GM12892 (cell line): ENCODE measurements around the gene NDUFAF2.
A peak's percentile ranks its signal among the peaks of the same experiment; 100 is the strongest.
"Not testable (repeated sequence)": the region's sequence is repeated elsewhere in the genome, so short reads cannot be mapped to it uniquely, and the experiment has no call there.

Source experiments
- DNase-seq: peaks from one replicate; pipeline ENCODE4 v3.0.0; 2011; ENCODE audit not compliant: insufficient read length
- FAIRE-seq: peaks from 2 replicates; lab custom pipeline; 2011; peaks lifted over from hg19 to GRCh38; lab: Jason Lieb, UNC
- POLR2A ChIP-seq: IDR thresholded peaks from 2 replicates; pipeline ENCODE4 v1.6.1; 2011; ENCODE audit warnings: low read depth, low read length, control low read depth
- POLR2AphosphoS5 ChIP-seq: IDR thresholded peaks from 2 replicates; pipeline ENCODE4 v1.6.1; 2011; ENCODE audit warnings: low read depth, low read length, control low read depth
- TAF1 ChIP-seq: IDR thresholded peaks from 2 replicates; pipeline ENCODE4 v1.6.1; 2011; ENCODE audit warnings: low read depth, mild to moderate bottlenecking, control low read depth, low read length, borderline replicate concordance

The NDUFAF2 gene

DNA sequence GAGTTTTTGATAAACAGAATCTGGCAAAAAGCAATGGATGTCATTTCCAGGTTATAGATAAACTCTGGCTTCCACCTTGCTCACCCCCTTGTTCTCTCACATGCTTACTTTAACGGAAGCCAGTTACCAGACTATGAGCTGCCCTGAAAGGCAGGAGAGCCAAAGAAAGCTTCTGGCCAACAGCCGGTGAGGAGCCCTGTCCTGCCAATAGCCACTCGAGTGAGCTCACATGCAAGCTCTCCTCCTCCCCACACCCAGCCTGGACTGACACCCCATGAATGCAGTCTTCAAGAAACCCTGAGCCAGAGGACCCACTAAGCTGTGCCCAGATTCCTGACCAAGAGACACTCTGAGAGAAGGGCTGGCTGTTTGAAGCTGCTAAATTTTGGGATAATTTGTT lies 231.6 kb downstream of the NDUFAF2 start:
- FAIRE-seq (no peak), DNase-seq (no peak)
- TF ChIP-seq TAF1 (no peak), POLR2A (no peak), POLR2AphosphoS5 (no peak)

DNA sequence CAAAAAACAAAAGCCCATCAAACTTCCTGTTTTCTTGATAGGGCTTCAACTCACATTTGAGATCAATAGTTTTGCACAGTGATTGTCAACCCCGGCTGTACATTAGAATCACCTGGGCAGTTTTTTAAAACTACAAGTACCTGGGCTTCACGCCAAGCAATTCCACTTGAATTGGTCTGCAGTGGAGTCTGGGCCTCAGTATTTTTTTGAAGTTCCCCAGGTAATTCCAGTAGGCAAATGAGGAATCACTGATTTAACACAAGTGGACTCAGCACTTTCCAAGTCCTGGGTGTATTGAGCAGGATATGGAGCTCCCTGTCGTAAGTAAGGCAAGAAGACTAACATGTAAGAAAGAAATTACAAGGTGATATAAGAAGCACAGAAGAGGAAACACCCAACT lies 232.1 kb downstream of the NDUFAF2 start:
- no peak for FAIRE-seq
- no peak for DNase-seq
- TF ChIP-seq POLR2A: no peak

DNA sequence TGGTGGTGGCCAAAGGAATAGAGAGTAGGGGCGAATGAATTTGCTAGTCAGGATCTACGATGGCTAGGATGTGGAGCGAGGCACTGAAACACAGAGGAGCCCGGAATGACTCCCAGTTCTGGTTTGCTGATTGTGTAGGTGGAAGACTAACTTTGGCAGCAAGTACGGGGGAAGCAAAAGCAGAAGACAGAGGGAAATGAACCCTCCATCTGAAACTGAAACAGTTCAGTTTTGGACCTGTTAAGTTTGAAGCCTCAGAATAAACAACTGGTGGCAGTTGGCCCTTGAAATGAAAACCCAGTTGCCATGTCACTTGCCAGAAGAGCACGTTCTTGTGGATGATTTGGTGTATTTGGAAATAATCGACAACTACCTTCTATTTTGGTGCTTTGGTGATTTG lies 232.7 kb downstream of the NDUFAF2 start:
- FAIRE-seq: peak; percentile 88
- no peak for DNase-seq

DNA sequence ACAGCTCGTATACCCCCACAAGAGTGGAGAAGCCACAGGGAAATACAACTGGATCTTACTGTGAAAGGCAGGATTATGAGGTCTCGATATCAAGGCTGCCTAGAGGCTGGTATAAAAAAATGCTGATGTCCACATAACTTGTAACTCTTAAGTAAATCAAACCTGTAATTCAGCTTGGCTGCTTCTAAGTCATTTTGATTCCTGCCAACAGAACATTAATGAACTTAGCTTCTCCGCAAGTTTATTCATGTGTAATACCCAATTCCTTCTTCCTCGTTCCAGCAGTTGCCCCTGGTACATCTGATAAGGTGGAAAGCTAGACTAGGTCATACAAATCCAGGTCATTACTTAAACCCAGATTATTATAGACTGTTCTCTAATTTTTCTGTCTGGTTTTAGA lies 233.7 kb downstream of the NDUFAF2 start:
- no peak for FAIRE-seq
- no peak for DNase-seq
- TF ChIP-seq POLR2A (no peak), TAF1 (no peak), POLR2AphosphoS5 (no peak)

More for the DNA sequence above, 232.7 kb downstream of the NDUFAF2 start:
- TF ChIP-seq TAF1 (no peak), POLR2AphosphoS5 (no peak), POLR2A (no peak)

DNA sequence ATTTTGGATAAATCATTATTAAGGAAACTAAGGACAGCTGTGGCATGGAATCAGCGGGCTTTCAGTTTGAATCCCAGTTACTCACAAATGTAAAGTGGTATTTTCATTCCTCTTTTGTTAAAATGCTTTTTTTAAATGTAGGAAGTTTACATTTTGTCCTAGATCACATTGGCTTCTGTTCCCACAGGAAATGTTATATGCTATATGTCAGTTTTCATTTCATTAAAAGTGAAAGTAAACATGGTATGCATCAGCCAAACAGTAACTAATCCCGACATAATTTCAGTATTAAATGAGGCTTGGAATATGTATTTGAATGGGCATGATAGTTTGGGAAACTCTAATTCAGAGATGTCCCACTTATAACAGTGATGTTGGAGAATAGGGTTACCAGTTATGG lies 235.9 kb downstream of the NDUFAF2 start:
- no peak for FAIRE-seq
- DNase-seq: no peak
- TF ChIP-seq POLR2AphosphoS5 (no peak), TAF1 (no peak), POLR2A (no peak)

DNA sequence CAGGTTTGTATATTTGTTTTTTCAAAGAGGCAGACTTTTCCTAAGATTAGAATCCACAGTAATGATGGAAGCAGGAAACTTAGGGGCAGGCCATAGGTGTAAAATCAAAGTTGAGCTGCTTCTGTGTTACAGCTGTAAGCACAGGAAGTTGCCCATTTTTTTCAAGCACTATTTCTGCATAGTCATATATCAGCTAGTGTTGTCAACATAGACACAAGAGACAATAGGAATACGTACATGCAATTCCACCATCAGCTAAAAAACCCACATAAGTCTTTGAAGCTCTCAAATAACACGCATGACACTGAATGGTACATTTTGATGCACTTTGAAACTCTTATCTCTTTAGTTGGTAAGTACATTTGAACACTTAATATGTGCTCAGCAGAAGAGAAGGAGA lies 237.4 kb downstream of the NDUFAF2 start:
- no peak for TF ChIP-seq POLR2AphosphoS5
- no peak for TF ChIP-seq POLR2A
- no peak for TF ChIP-seq TAF1
- FAIRE-seq (no peak), DNase-seq (no peak)

DNA sequence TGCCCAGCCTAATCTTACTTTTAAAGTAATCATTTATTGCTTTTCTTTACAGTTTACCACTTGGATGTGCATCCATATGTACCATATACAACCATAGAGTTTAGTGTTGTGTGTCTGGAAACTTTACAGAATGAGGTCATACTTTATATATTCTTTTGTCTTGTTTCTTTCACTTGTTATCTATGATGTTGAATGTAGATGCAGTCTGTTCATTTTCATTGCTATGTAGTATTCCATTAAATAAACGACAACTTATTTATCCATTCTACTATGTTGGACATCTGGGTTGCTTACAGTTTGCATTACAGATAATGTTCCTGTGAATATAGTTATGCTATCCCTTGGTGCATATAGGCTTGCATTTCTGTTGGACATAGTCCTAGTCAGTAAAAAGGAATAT lies 238.5 kb downstream of the NDUFAF2 start:
- no peak for FAIRE-seq
- DNase-seq: no peak
- TF ChIP-seq POLR2A (no peak), POLR2AphosphoS5 (no peak), TAF1 (no peak)

DNA sequence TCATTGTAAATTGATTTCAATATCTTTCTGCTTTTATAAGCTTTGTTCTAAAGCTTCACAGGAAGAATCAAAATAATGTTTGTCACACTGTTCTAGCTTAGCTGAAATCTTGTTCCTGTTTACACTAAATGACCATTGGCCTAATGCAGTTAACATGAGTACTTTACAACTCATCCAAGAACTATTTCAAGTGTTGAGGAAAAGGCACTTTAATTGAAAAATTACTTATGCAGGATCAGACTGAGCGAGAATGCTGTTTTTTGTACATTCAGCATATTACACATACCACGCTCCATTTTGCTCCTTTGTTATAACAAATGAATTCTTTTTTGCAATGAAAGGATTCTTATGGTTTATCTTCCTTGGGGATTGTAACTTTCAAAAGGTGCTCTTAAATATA lies 239.7 kb downstream of the NDUFAF2 start:
- DNase-seq (no peak), FAIRE-seq (no peak)
- TF ChIP-seq TAF1: no peak
- no peak for TF ChIP-seq POLR2A
- no peak for TF ChIP-seq POLR2AphosphoS5

DNA sequence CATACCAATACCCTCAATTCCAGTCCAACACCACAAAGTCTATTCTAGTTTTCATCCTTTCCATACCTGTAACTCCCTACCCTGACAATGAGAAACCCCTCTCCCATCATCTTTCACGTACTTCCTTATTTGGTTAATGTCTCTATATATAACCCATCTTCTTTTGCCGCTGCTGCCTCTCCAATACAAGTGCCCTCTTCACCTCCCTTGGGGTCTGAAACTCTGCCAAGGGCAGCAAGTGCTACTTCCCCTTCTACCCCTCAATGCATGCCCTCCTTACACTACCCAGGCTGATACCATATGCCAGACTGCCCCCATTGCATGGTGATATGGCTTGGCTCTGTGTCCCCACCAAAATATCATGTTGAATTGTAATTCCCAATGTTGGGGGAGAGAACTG lies 241.6 kb downstream of the NDUFAF2 start:
- no peak for FAIRE-seq
- TF ChIP-seq POLR2A: no peak
- no peak for DNase-seq

DNA sequence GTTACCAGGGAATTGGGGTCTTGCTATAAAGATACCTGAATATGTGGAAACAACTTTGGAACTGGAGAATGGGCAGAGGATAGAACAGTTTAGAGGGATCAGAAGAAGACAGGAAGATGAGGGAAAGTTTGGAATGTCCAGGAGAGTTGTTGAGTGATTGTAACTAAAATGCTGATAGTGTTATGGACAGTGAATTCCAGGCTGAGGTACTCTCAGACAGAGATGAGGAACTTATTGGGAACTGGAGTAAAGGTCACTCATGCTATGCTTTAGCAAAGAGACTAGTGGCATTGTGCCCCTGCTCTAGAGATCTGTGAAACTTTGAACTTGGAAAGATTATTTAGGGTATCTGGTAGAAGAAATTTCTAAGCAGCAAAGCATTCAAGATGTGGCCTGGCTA lies 242.3 kb downstream of the NDUFAF2 start:
- DNase-seq, FAIRE-seq: not testable (repeated sequence)

DNA sequence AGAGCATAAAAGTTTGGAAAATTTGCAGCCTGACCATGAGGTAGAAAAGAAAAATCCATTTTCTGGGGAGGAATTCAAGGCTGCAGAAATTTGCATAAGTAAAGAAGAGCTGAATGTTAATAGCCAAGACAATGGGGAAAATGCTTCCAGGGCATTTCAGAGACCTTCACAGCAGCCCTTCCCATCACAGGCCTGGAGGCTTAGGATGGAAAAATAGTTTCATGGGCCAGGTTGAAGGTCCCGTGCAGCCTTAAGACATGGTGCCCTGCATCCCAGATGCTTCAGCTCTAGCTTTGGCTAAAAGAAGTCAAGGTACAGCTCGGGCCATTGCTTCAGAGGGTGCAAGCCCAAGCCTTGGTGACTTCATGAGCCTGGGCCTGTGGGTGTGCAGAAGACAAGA lies 242.8 kb downstream of the NDUFAF2 start:
- not testable (repeated sequence) for DNase-seq, FAIRE-seq

DNA sequence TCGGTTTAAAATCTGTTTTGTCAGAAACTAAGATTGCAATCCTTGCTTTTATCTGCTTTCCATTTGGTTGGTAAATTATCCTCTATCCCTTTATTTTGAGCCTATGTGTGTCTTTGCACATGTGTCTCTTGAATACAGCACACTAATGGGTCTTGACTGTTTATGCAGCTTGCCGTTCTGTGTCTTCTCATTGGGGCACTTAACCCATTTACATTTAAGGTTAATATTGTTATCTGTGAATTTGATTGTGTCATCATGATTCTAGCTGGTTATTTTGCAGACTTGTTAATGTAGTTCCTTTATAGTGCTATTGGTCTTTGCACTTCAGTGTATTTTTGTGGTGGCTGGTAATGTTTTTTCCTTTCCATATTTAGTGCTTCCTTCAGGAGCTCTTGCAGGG lies 253.6 kb downstream of the NDUFAF2 start:
- TF ChIP-seq POLR2A: no peak
- TF ChIP-seq TAF1: no peak
- TF ChIP-seq POLR2AphosphoS5: no peak
- FAIRE-seq (no peak), DNase-seq (no peak)

DNA sequence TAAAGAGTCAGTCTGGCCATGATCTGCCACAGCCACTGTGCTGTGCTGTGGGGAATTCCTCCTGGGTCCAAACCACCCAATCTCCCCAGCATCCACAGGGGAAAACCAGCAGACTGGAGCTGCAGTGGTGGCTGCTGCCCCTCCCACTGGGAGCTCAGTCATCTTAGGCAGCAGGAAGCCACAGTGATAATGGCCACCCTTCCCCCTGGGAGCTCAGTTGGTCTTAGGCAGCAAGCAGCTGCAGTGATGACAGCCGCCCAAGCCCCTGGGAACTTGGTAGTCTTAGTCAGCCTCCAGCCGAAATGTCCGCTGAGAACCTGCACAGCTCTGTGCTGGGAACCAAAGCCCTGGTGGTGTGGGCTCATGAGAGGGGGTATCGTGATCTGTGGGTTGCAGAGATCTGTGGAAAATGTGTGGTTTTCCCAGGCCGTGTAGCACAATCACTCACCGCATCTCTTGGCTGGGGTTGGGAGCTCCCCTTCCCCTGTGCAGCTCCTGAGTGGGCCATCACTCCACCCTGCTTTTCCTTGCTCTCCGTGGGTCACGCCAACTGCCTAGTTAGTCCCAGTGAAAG lies 255.7 kb downstream of the NDUFAF2 start:
- peak; percentile 61 for FAIRE-seq
- DNase-seq: no peak
- TF ChIP-seq POLR2AphosphoS5: no peak
- TF ChIP-seq TAF1: no peak
- TF ChIP-seq POLR2A: no peak

DNA sequence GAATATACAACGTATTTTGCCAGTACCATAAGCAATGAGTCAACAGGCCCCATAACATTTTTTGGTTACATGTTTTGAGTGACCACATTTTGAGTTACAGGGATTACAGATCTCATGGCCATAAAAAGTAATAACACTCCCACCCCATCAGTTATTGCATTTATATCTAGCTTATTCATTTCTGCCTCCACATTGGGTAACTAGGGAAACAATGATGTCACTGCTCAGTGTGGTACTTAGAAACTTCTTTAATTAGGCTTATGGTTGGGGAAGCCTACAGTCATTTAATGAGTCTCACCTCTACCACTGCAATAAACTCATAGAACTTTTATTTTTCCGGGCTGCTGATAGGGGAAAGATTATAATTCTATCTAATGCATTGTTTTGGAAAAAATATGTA lies 257.2 kb downstream of the NDUFAF2 start:
- TF ChIP-seq POLR2A (no peak), TAF1 (no peak), POLR2AphosphoS5 (no peak)
- DNase-seq: no peak
- no peak for FAIRE-seq
